CD4-positive, alpha-beta T cell (primary cell): ENCODE results near the gene MAGEB4. TPM values are rescaled to one million over a fixed set of nuclear protein-coding genes. Genes with fewer than 3 reads are reported as not detected.

Experiments used
- ATAC-seq: fragments of 200-7000 bp; cut with Tn5 transposase; one replicate; pipeline ENCODE4 v1.10.0; 2022; ENCODE audit warnings: mild to moderate bottlenecking; ENCODE audit not compliant: poor library complexity
- CTCF ChIA-PET: fragments of 350-600 bp; sonication (Branson Sonifier 250); formaldehyde crosslinking; loops from one replicate; lab custom pipeline; 2021; ENCODE audit warnings: antibody characterized with exemption, inconsistent platforms; lab: Charles Lee
- POLR2A ChIA-PET: fragments of 350-600 bp; sonication (Branson Sonifier 250); formaldehyde crosslinking; loops from one replicate; lab custom pipeline; 2021; ENCODE audit warnings: antibody characterized with exemption, inconsistent platforms; lab: Charles Lee
- DNase-seq, 14 experiments: peaks; one replicate each; pipeline ENCODE4 v3.0.0-alpha.2; 2013 to 2020; ENCODE audit warnings: mixed read lengths in 2 of 14
- H3K27ac ChIP-seq, 2 donors: one replicate each; pipeline versions ENCODE4 v1.5.1 to v1.7.0; 2013; ENCODE audit warnings: low read length in 2 of 2, low read depth in 1 of 2, mild to moderate bottlenecking in 1 of 2
- H3K27me3 ChIP-seq, 2 experiments: 1 replicate in 1 of 2; 2 replicates in 1 of 2; pipeline versions ENCODE4 v1.6.1 to v1.7.0; 2013; ENCODE audit warnings: low read length in 2 of 2, control low read depth in 1 of 2, mild to moderate bottlenecking in 1 of 2, moderate library complexity in 1 of 2; ENCODE audit not compliant: insufficient read depth in 2 of 2, control insufficient read depth in 1 of 2
- H3K36me3 ChIP-seq: one replicate; pipeline ENCODE4 v1.6.1; 2013; ENCODE audit warnings: low read length, control low read depth; ENCODE audit not compliant: insufficient read depth
- H3K4me1 ChIP-seq: one replicate; pipeline ENCODE4 v1.6.1; 2013; ENCODE audit warnings: low read length, control low read depth; ENCODE audit not compliant: insufficient read depth
- H3K4me3 ChIP-seq: one replicate; pipeline ENCODE4 v1.5.1; 2013; ENCODE audit warnings: mild to moderate bottlenecking, low read length, moderate library complexity
- H3K9me3 ChIP-seq, 2 experiments: 1 replicate in 1 of 2; 2 replicates in 1 of 2; pipeline versions ENCODE4 v1.6.1 to v1.7.0; 2013; ENCODE audit warnings: low read length in 2 of 2, mild to moderate bottlenecking in 2 of 2, control low read depth in 1 of 2, moderate library complexity in 1 of 2; ENCODE audit not compliant: control insufficient read depth in 1 of 2, insufficient read depth in 1 of 2
- H3K27ac Mint-ChIP-seq: one replicate; pipeline ENCODE4 v1.8.0; 2020; ENCODE audit warnings: mixed read lengths
- H3K27me3 Mint-ChIP-seq: one replicate; pipeline ENCODE4 v1.8.0; 2021; ENCODE audit warnings: mixed read lengths
- H3K36me3 Mint-ChIP-seq: one replicate; pipeline ENCODE4 v1.8.0; 2021; ENCODE audit warnings: low read depth, mixed read lengths
- H3K4me1 Mint-ChIP-seq: one replicate; pipeline ENCODE4 v1.8.0; 2021; ENCODE audit warnings: low read depth, mixed read lengths
- H3K4me3 Mint-ChIP-seq: one replicate; pipeline ENCODE4 v1.8.0; 2020; ENCODE audit warnings: mild to moderate bottlenecking, mixed read lengths
- H3K9me3 Mint-ChIP-seq: one replicate; pipeline ENCODE4 v1.8.0; 2020; ENCODE audit warnings: mixed read lengths
- CTCF ChIP-seq: fragments of 200-600 bp; IDR thresholded peaks from one replicate; pipeline ENCODE4 v1.8.0; 2022; ENCODE audit warnings: antibody characterized with exemption, mild to moderate bottlenecking
- intact Hi-C, 2 experiments: fragments of 100-400 bp; cut with DNase I in 1 of 2; cut with micrococcal nuclease in 1 of 2; formaldehyde crosslinking; loops; one replicate each; pipeline versions ENCODE4 v1.15.1 to v1.9.0; 2023 to 2025; cut with DNase I, micrococcal nuclease
- total RNA-seq, 174 experiments: library from RNA in 2 of 174; stranded (reverse) in 2 of 174; gene quantifications; one replicate each; pipeline ENCODE4 v1.2.3 and lab custom pipeline; 2021 to 2026

Gene MAGEB4
- total RNA-seq, 2 experiments from 2014 or later, result not detected

- intact Hi-C loops, result no loop called here
- no peaks in the 10 kb centered on the region for H3K27me3 ChIP-seq
- no peaks in the 10 kb centered on the region for H3K4me1 Mint-ChIP-seq
- no peak overlapping the region for H3K4me3 ChIP-seq
- ChIA-PET POLR2A (no interaction called here), CTCF (no interaction called here)
- no peak overlapping the region for H3K4me3 Mint-ChIP-seq
- TF ChIP-seq CTCF, result no peak
- no peak overlapping the region for H3K27ac ChIP-seq
- no peaks in the 10 kb centered on the region for H3K36me3 Mint-ChIP-seq
- ATAC-seq (no peak), DNase-seq (no peak)
- no peaks in the 10 kb centered on the region for H3K4me1 ChIP-seq
- no peaks in the 10 kb centered on the region for H3K9me3 Mint-ChIP-seq
- no peaks in the 10 kb centered on the region for H3K36me3 ChIP-seq
- H3K27me3 Mint-ChIP-seq, result no peaks in the 10 kb centered on the region
- no peak overlapping the region for H3K27ac Mint-ChIP-seq
- H3K9me3 ChIP-seq, result peaks cover 0 to 8% of the 10 kb centered on the region in 2 experiments
These were observed 7.1 kb downstream of the MAGEB4 start for GRCh38 chrX:30248854-30249253.

GRCh38 chrX:30253257-30253656, 11.5 kb downstream of the MAGEB4 start:
- DNase-seq, result no peak
- Histone ChIP-seq H3K4me1 (no peaks in the 10 kb centered on the region), H3K36me3 (no peaks in the 10 kb centered on the region), H3K27ac (no peak overlapping the region), H3K4me3 (no peak overlapping the region), H3K9me3 (no peaks in the 10 kb centered on the region), H3K27me3 (no peaks in the 10 kb centered on the region)
- Mint-ChIP-seq H3K4me1 (no peaks in the 10 kb centered on the region), H3K27ac (no peak overlapping the region), H3K4me3 (no peak overlapping the region), H3K27me3 (no peaks in the 10 kb centered on the region), H3K9me3 (no peaks in the 10 kb centered on the region), H3K36me3 (no peaks in the 10 kb centered on the region)
- ATAC-seq, result no peak
- intact Hi-C loops, result no loop called here
- POLR2A ChIA-PET, result no interaction called here
- no peak for TF ChIP-seq CTCF
- CTCF ChIA-PET, result no interaction called here

GRCh38 chrX:30259927-30260326, 18.1 kb downstream of the MAGEB4 start:
- no peak for TF ChIP-seq CTCF
- Histone ChIP-seq H3K9me3 (no peaks in the 10 kb centered on the region), H3K27ac (no peak overlapping the region), H3K4me3 (no peak overlapping the region), H3K27me3 (no peaks in the 10 kb centered on the region), H3K36me3 (no peaks in the 10 kb centered on the region), H3K4me1 (no peaks in the 10 kb centered on the region)
- ChIA-PET POLR2A (interaction anchor here (0.6 kb wide), 1 partner anchor 306 kb away, joined by 3 read pairs; no protein-coding TSS in a partner anchor), CTCF (no interaction called here)
- Mint-ChIP-seq H3K27ac (no peak overlapping the region), H3K9me3 (no peaks in the 10 kb centered on the region), H3K4me3 (no peak overlapping the region), H3K4me1 (no peaks in the 10 kb centered on the region), H3K27me3 (no peaks in the 10 kb centered on the region), H3K36me3 (no peaks in the 10 kb centered on the region)
- DNase-seq (no peak), ATAC-seq (no peak)
- intact Hi-C loops, result no loop called here
